GM23338 (cell line): ENCODE measurements around the gene EVC. TPM values are rescaled to one million over a fixed set of nuclear protein-coding genes. Genes with fewer than 3 reads are reported as not detected.

Experiments used
- ATAC-seq: fragments of 200-7000 bp; cut with Tn5 transposase; 3 replicates; pipeline ENCODE4 v1.9.1; 2020
- DNase-seq: peaks from one replicate; pipeline ENCODE4 v3.0.0-alpha.2; 2015; ENCODE audit warnings: low spot score
- H2AFZ ChIP-seq: fragments of 200-600 bp; sonication (generic); 2 replicates; pipeline ENCODE4 v1.8.0; 2016; ENCODE audit warnings: antibody characterized with exemption, mild to moderate bottlenecking, moderate library complexity
- H3F3A ChIP-seq: fragments of 200-600 bp; sonication (generic); replicated peaks from 2 replicates; pipeline ENCODE4 v1.8.0; 2017; ENCODE audit warnings: antibody characterized with exemption, mixed run types, low read depth
- H3K27ac ChIP-seq: fragments of 200-600 bp; sonication (generic); 2 replicates; pipeline ENCODE4 v1.6.1; 2016; ENCODE audit warnings: low read depth
- H3K27me3 ChIP-seq: fragments of 200-600 bp; sonication (generic); 2 replicates; pipeline ENCODE4 v1.8.0; 2016; ENCODE audit warnings: mild to moderate bottlenecking, mixed run types, moderate library complexity; ENCODE audit not compliant: insufficient read depth
- H3K36me3 ChIP-seq: fragments of 200-600 bp; sonication (generic); 2 replicates; pipeline ENCODE4 v1.8.0; 2016; ENCODE audit warnings: mild to moderate bottlenecking; ENCODE audit not compliant: insufficient read depth
- H3K4me1 ChIP-seq: fragments of 200-600 bp; sonication (generic); 2 replicates; pipeline ENCODE4 v1.8.0; 2016; ENCODE audit warnings: mild to moderate bottlenecking, moderate library complexity; ENCODE audit not compliant: insufficient read depth
- H3K4me2 ChIP-seq: fragments of 200-600 bp; sonication (generic); 2 replicates; pipeline ENCODE4 v1.7.1; 2017; ENCODE audit warnings: mixed run types
- H3K4me3 ChIP-seq: fragments of 200-600 bp; sonication (generic); 2 replicates; pipeline ENCODE4 v1.6.1; 2016; ENCODE audit warnings: mixed run types
- H3K79me2 ChIP-seq: fragments of 200-600 bp; sonication (generic); replicated peaks from 2 replicates; pipeline ENCODE4 v1.8.0; 2017; ENCODE audit warnings: mild to moderate bottlenecking; ENCODE audit not compliant: insufficient read depth
- H3K9me2 ChIP-seq: fragments of 200-600 bp; sonication (generic); 2 replicates; pipeline ENCODE4 v1.8.0; 2017; ENCODE audit not compliant: insufficient read depth
- H4K20me1 ChIP-seq: fragments of 200-600 bp; sonication (generic); replicated peaks from 2 replicates; pipeline ENCODE4 v1.8.0; 2017; ENCODE audit warnings: mild to moderate bottlenecking; ENCODE audit not compliant: insufficient read depth
- H3K27ac Mint-ChIP-seq: 2 replicates; pipeline ENCODE4 v1.8.0; 2020; ENCODE audit warnings: inconsistent platforms, mild to moderate bottlenecking, moderate library complexity, mixed read lengths
- H3K27me3 Mint-ChIP-seq: 3 replicates; pipeline ENCODE4 v1.8.0; 2022; ENCODE audit warnings: low read depth, mild to moderate bottlenecking, moderate library complexity, mixed read lengths, inconsistent platforms; ENCODE audit not compliant: insufficient read depth, poor library complexity
- H3K36me3 Mint-ChIP-seq: 3 replicates; pipeline ENCODE4 v1.8.0; 2021; ENCODE audit warnings: low read depth, mild to moderate bottlenecking, inconsistent platforms, moderate library complexity, mixed read lengths
- H3K4me1 Mint-ChIP-seq: 3 replicates; pipeline ENCODE4 v1.8.0; 2020; ENCODE audit warnings: mild to moderate bottlenecking, inconsistent platforms, mixed read lengths
- H3K4me3 Mint-ChIP-seq: 3 replicates; pipeline ENCODE4 v1.8.0; 2021; ENCODE audit warnings: moderate library complexity, mild to moderate bottlenecking, inconsistent platforms, mixed read lengths
- H3K9me3 Mint-ChIP-seq: 3 replicates; pipeline ENCODE4 v1.8.0; 2020; ENCODE audit warnings: moderate library complexity, mild to moderate bottlenecking, inconsistent platforms, mixed read lengths
- CREB1 ChIP-seq: fragments of 250-450 bp; sonication (Bioruptor Pico); IDR thresholded peaks from 2 replicates; pipeline ENCODE4 v1.5.0; 2020; ENCODE audit warnings: low read depth, mild to moderate bottlenecking, moderate library complexity
- CTCF ChIP-seq, 2 experiments: fragments of 200-600 bp in 1 of 2; sonication (generic) in 1 of 2; conservative IDR thresholded peaks; 2 replicates each; pipeline versions ENCODE4 v1.5.1 to v1.6.1; 2016 to 2017; ENCODE audit warnings: antibody characterized with exemption in 2 of 2, low read depth in 2 of 2, mild to moderate bottlenecking in 2 of 2, moderate library complexity in 1 of 2
- ETS1 ChIP-seq: IDR thresholded peaks from 2 replicates; pipeline ENCODE4 v1.6.1; 2016; ENCODE audit warnings: antibody characterized with exemption
- EZH2 ChIP-seq: fragments of 200-600 bp; sonication (generic); IDR thresholded peaks from one replicate; pipeline ENCODE4 v1.8.0; 2017; ENCODE audit warnings: antibody characterized with exemption, mild to moderate bottlenecking, low read depth; ENCODE audit not compliant: unreplicated experiment
- EZH2phosphoT487 ChIP-seq: fragments of 200-600 bp; sonication (generic); IDR thresholded peaks from one replicate; pipeline ENCODE4 v1.8.1; 2018; ENCODE audit warnings: antibody characterized with exemption; ENCODE audit not compliant: unreplicated experiment
- JUNB ChIP-seq: IDR thresholded peaks from one replicate; pipeline ENCODE4 v1.6.1; 2016; ENCODE audit warnings: antibody characterized with exemption; ENCODE audit not compliant: unreplicated experiment
- NANOG ChIP-seq: IDR thresholded peaks from 2 replicates; pipeline ENCODE4 v1.6.1; 2016; ENCODE audit warnings: antibody characterized with exemption, borderline replicate concordance
- POLR2AphosphoS5 ChIP-seq: IDR thresholded peaks from 2 replicates; pipeline ENCODE4 v1.6.1; 2016; ENCODE audit warnings: antibody characterized with exemption, low read depth
- REST ChIP-seq: IDR thresholded peaks from one replicate; pipeline ENCODE4 v1.6.1; 2018; ENCODE audit warnings: antibody characterized with exemption; ENCODE audit not compliant: unreplicated experiment
- STAT1 ChIP-seq: IDR thresholded peaks from one replicate; pipeline ENCODE4 v1.6.1; 2016; ENCODE audit warnings: antibody characterized with exemption; ENCODE audit not compliant: unreplicated experiment
- ZNF114 ChIP-seq: fragments of 250-450 bp; sonication (Bioruptor Pico); IDR thresholded peaks from 2 replicates; pipeline ENCODE4 v1.5.0; 2020; ENCODE audit warnings: mild to moderate bottlenecking, moderate library complexity
- ZNF331 ChIP-seq: fragments of 250-450 bp; sonication (Bioruptor Pico); IDR thresholded peaks from 2 replicates; pipeline ENCODE4 v1.5.0; 2020; ENCODE audit warnings: low read depth, mild to moderate bottlenecking, moderate library complexity
- polyA plus RNA-seq: library from polyadenylated mRNA; unstranded; fragments of >200 nt; fragmentation: Nextera tagmentation; extraction: Ambion mirVana; gene quantifications from 2 replicates; pipeline ENCODE4 v1.2.1, GENCODE V29; 2016
- total RNA-seq: library from RNA; depleted of rRNA; stranded (reverse); fragments of >200 nt; shearing (Covaris generic); gene quantifications from 2 replicates; pipeline ENCODE4 v1.2.3, GENCODE V29; 2014

EVC gene
- total and polyA plus RNA-seq, 2 experiments from 2014 or later, result 1.7 to 12.8 TPM

DNA sequence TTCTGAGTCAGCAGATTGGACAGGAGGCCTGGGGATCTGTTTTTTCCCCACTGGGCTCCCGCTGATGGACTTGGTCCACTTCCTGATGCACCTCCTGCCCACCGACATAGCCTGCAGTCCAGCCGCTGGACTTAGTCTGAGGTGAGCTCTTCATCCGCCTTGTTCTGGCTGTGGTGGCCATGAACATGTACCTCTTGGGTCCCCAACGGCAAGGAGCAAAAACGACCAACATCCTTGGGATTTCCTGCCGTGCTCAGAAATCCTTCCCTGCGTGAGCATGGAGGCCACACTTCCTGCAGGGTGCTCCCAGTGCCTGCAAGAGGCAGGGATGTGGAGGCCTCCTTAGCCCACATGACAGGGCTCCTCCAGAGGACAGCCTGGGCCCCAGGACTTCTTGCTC is 105.1 kb downstream of the EVC start:
- no peak overlapping the region for H3K27ac Mint-ChIP-seq
- no peak for ATAC-seq

DNA sequence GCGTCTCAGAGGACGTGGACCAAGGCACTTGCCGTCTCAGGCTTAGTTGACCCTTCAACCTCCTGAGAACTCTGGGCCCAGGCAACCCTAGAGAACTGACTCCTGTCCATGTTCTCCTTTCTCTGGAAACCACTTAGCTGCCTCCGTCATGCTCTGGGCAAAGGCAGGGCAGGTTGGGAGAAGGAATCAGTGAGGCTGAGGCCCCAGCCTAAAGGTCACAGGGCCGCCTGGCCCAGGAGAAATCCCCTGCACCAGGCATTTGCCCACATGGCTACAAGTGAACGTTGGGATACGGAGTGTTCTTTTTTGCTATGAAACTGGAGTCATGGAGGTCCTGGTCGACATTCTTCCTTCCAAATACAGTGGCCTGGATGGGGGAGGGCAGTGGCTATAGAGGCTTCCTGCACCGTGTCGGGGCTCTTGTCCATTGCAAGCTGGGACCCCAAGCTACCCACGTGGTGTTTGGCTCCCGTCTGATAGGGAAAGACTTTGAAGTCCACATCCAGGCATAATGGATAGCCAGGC is 105.9 kb downstream of the EVC start:
- ATAC-seq (no peak), DNase-seq (no peak)
- peaks cover 7% of the 10 kb centered on the region for H3K36me3 ChIP-seq
- H3K4me1 ChIP-seq, result 0 out of 2 replicates have a peak, but pooled peaks cover 3% of the 10 kb centered on the region
- H2AFZ ChIP-seq, result no peak overlapping the region
- Mint-ChIP-seq H3K4me1 (peaks cover 6% of the 10 kb centered on the region; the same call in 1 of the 3 replicates), H3K9me3 (no peaks in the 10 kb centered on the region), H3K4me3 (no peak overlapping the region), H3K36me3 (peaks cover 63% of the 10 kb centered on the region), H3K27me3 (peaks cover 13% of the 10 kb centered on the region), H3K27ac (no peak overlapping the region)
- H3K79me2 ChIP-seq, result no peaks in the 10 kb centered on the region
- peaks cover under 1% of the 10 kb centered on the region; the same call in 1 of the 2 replicates for H3F3A ChIP-seq
- no peak overlapping the region for H3K27ac ChIP-seq
- H4K20me1 ChIP-seq, result peaks cover 7% of the 10 kb centered on the region
- no peak overlapping the region for H3K4me2 ChIP-seq
- H3K27me3 ChIP-seq, result no peaks in the 10 kb centered on the region
- H3K9me2 ChIP-seq, result no peaks in the 10 kb centered on the region
- no peak overlapping the region for H3K4me3 ChIP-seq
- TF ChIP-seq EZH2 (no peak), POLR2AphosphoS5 (no peak), EZH2phosphoT487 (no peak), ZNF114 (CRISPR knock-in tag) (no peak), ZNF331 (CRISPR knock-in tag) (no peak), ETS1 (no peak), REST (no peak), NANOG (no peak), STAT1 (no peak), CTCF (conservative IDR thresholded peaks at IDR 0.05; ENCODE audit: low read depth in 2 of 2) (no peak), JUNB (no peak), CREB1 (CRISPR knock-in tag) (no peak)

More for the DNA sequence above, 105.1 kb downstream of the EVC start:
- TF ChIP-seq CTCF (conservative IDR thresholded peaks at IDR 0.05; ENCODE audit: low read depth in 2 of 2) (no peak), JUNB (no peak)
- H3K36me3 ChIP-seq, result peaks cover 7% of the 10 kb centered on the region
- H3K4me1 ChIP-seq, result 0 out of 2 replicates have a peak, but pooled peaks cover 3% of the 10 kb centered on the region
- no peaks in the 10 kb centered on the region for H3K9me2 ChIP-seq
- no peak overlapping the region for H2AFZ ChIP-seq
- peaks cover 6% of the 10 kb centered on the region; the same call in 1 of the 3 replicates for H3K4me1 Mint-ChIP-seq
- H3K4me3 ChIP-seq, result no peak overlapping the region
- H3K27ac ChIP-seq, result no peak overlapping the region
- H3K36me3 Mint-ChIP-seq, result peaks cover 63% of the 10 kb centered on the region
- H3K9me3 Mint-ChIP-seq, result no peaks in the 10 kb centered on the region
- no peaks in the 10 kb centered on the region for H3K27me3 ChIP-seq
- H4K20me1 ChIP-seq, result peaks cover 5% of the 10 kb centered on the region; the same call in 1 of the 2 replicates
- H3F3A ChIP-seq, result no peaks in the 10 kb centered on the region
- DNase-seq, result no peak
- H3K4me3 Mint-ChIP-seq, result no peak overlapping the region
- peaks cover 13% of the 10 kb centered on the region for H3K27me3 Mint-ChIP-seq
- no peak overlapping the region for H3K4me2 ChIP-seq
- H3K79me2 ChIP-seq, result no peaks in the 10 kb centered on the region
